HG03103 (cell line): Measurements from ENCODE around the gene HRAS.
A peak's percentile ranks its signal among the peaks of the same experiment; 100 is the strongest.

Experiments
- ATAC-seq: cut with Tn5 transposase; IDR thresholded peaks from one replicate; pipeline ENCODE4 v1.9.1; 2021; ENCODE audit warnings: low read depth; ENCODE audit not compliant: unreplicated experiment

HRAS gene

DNA sequence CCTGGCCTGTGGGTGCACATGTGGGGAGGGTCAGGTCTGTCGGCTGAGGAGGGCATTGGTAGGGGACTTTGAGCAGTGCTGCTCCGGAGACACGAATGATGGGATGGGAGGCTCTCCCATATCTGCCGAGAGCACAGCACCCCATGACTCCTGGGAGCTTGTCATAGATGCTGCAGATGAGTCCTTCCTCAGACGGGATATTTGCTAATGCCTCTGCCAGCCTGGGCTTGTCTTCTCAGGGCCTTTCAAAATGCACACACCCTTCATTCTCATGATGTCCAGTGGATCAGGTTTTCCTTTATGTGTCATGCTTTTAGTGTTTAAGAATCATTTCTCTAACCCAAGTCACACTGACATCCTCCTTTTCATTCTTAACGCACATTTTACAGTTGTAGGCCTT is 20.2 kb downstream of the HRAS start:
- ATAC-seq = no peak

DNA sequence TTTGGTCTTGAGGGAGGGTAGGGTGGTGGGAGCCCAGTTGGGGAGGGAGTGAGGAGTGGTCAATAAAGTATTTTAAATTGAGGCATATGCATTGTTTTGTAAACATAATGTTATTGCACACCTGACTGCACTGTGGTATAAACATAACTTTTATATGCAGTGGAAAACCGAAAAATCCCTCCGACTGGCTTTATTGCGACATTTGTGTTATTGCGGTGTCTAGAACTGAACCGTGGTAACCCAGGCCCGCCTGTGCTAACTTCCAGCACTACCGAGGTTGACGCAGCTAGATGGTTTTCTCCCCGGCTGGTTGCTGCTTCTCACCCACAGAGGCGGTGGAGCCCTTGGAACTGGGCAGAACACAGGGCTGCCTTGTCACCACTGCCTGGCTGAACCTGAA is 20.8 kb downstream of the HRAS start:
- no peak for ATAC-seq

DNA sequence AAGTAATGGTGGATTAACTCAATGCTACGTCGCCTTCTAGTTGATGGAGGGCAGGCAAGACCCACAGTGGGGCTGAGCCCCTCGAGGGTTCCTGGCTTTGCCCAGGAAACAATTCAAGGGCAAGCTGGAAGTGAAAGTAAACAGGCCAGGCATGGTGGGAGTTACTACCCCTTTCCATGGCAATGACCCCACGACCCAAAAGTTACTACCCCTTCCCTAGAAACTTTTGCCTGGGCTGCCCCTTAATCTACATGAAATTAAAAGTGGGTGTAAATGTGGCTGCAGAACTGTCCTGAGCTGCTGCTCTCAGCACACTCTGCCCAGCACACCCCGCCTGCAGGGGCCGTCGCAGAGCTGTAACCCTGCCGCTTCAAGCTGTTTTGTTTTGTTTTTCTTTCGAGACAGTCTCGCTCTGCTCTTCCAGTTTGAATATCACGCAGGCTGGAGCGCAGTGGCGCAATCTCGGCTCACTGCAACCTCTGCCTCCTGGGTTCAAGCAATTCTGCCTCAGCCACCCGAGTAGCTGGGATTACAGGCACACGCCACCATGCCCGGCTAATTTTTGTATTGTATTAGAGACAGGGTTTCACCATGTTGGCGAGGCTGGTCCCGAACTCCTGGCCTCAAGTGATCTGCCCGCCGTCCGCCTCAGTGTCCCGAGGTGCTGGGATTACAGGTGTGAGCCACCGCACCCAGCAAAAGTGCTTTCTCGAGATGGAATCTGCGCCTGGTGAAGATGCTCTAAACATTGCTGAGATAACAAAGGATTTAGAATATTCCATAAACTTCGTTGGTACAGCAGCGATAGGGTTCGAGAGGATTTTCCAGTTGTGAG is 22.4 kb downstream of the HRAS start:
- ATAC-seq = no peak

DNA sequence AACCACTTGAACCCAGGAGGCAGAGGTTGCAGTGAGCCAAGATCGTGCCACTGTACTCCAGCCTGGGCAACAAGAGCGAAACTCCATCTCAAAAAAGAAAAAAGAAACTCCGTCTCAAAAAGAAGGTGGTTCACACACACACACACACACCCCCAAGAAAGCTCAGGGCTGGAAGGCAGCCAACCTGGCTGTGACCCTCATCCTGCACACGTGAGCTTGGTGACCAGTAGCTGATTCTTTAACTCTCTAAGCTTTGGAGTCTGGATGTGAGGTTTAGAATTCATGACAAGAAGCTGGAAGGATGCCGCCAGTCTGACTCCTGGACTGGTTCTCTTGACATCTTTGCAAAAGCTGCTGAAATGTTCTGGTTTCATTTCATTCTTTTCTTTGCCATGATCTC is 26.4 kb downstream of the HRAS start:
- ATAC-seq = no peak

DNA sequence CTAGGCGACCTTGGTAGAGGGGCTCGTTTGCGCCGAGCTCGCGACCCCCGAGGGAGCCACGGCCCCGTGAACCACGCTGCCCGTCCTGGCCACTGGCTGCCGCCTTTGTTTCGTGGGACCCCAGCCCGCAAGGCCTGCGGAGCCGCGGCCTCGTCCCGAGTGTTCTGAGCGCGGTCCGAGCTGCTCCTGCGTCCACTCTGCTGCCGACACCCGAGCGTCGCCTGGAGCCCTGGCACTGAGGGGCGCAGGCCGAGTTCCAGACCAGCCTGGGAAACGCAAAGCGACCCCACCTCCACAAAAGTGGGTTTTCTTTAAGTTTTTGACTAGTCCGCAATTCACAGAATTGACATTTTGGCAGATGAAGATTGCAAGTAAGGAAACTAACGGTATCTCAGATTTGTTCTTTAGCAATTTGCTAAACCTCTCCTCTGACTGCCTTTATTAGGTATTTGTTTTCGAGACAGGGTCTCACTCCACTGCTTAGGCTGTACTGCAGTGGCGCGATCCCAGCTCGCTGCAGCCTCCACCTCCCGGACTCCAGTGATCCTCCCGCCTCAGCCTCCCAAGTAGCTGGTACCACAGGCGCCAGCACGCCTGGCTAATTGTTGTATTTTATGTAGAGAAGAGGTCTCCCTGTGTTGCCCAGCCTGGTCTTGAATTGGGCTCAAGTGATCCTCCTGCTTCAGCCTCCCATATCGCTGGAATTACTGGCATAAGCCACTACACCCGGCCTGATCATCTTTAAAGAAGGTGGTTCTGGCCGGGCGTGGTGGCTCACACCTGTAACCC is 27.5 kb downstream of the HRAS start:
- no peak for ATAC-seq

DNA sequence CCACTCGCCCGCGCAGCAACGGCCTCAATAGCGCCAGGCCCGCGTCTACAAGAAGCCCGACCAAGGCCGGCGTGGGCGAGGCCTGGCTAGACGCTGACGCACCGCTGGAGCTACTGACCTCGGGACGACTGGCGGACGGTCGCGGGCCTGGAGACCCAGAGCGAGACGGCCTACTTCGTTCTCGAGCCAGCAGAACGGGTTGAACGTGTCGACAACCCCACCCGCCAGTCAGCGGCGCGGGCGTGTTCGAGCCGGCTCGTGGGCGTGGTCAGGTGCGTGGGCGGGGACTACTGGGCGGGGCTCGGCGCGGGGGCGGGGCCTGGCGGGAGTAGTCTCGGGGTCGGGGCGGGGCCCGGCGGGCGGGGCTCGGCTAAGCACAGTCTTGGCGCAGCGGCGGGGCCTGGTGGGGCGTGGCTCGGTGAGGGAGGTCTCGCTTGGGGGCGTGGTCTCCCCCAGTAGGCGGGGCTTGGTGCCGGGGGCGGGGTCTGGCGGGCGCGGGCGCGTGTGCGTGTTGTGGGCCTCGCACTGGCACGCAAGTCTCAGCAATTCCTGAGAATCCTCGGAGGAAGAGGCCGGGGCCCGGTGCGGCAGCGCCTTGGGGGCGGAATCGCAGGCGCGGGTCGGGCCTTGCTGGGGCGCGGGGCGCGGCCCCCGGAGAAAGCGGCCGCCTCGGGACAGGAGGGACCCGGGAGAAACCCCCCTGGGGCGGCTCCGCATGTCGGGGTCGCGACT is 28.2 kb downstream of the HRAS start, which contains the start of gene RNH1:
TSS of gene RNH1 (minus strand) at position 248 of the 732 bp plus-strand sequence. CDS start 5,080 bp downstream, outside the sequence.
- peak; percentile 52 for ATAC-seq

DNA sequence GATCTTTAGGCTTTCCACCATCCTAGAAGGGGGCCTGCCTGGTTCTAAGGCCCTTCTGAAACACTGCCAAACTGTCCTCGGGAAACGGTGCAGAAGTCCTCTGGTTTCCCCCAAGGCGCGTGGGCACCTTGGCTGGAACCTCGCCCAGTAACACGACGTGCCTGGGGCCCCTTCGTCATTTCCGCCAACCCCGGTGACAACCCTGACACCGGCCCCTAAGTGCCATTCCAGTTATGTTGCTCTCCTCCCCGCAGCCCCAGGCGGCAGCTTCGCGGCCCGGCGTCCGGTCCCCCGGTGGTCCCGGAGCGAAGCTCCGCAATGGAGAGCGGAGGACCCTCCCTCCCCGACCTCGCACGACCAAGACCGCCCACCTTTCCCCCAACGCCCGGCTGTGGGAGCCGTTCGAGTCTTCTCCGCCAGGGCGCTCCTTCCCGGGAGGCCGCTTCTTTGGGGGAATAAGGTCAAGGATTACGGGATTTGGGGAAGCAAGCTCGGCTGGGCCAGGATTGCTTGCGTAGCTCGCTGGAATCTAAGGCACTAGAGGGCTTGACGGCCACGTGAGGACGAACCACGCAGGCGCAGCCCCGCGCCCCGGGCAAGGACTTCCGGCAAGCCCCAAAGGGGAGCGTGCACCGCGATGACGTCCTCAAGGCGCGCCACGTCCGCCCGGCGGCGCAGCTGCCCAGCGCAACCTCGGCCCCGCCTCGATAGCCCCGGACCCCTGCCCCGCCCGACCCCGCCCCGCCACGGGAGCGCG is 29.0 kb downstream of the HRAS start:
- ATAC-seq = peak; percentile 52

DNA sequence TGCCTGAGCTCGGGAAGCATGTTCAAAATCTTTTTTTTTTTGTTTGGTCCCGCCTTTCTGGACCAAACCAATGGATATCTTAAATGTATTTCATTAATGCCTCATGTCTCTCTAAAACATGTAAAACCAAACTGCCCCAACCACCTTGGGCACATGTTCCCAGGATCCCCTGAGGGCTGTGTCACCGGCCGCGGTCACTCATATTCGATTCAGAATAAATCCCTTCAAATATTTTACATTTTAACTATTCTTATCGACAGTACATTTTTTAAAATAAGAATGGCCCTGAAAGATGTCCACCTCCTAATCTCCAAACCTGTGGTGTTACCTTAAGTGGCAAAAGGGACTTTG is 30.4 kb downstream of the HRAS start:
- no peak for ATAC-seq

DNA sequence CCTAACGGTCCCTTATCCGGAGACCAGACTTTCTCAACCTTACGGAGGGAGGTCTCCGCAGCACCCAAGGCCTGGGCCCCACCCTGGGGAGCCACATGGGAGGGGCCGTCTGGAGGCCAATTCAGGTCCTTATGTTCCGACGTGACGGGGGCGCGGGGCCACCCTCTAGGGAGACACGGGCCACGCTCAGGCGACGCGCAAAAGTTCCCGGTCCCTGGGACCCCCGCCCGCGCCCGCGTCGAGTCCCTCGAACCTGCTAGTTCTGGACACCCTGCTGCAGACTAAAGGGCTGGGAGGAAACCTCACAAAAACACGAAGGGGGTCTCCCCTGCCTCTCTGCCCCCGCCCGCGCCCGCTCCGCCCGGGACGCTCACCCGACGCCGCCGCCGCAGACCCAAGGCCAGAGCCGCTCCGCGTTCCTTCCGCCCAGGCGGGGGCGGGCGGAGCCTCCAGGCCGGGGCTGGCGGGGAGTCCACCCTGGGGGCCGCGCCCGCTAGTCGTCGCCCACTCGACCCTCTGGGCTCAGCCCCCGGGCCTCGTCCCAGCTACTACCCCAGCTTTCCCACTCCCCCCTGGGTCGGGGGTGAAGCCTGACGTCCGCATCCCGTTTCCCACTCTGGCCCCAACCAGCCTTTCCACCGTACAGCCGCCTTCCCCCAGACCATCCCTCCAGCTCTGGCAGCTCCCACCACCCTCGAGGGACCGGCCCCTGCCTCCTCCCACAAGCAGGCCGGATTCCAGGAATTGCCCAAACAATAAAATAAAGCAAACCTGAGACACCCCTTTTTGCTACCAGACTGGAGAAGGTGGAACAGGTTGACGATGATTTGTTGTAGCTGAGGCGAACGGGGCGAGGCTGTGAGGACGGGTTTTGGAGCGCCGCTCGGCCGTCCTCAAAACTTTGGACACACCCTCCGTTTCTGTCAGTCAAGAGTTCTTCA is 31.1 kb downstream of the HRAS start:
- no peak for ATAC-seq

DNA sequence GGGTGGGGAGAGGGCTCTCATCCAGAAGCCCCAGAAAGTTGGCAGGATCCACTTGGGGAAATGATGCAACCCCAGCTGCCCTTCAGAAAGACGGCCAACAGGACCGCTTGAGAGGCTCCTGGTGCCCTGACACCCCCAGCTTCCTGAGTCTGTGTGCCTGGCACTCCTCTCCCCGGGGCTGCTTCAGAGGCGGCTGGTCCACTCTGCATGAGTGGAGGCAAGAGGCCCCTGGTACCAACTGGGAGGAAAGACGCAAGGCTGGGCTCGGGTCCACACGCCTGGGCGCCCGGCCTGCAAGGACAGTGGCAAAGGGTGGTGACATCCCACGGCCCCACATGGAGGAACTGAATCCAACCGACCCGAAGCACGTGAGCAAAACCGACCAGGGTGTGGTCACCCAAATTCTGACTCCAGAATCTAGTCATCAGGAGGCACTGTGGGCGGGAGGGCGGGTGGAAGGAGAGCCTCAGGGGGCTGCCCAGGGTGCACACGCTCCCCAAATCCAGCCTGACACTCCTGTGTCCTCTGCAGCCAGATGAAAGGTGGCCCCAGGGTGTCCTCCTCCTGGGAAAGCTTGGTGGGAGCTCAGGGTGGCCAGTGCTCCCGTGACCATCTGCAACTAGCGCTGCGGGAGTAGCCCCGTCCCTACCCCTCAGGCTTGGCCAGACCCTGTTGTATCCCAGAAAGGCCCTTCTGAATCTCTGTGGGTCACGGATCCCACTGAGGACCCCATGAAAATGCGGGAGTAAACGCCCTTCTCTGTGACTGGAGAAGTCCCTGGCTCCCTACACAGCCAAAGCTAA is 32.0 kb downstream of the HRAS start:
- ATAC-seq = no peak

DNA sequence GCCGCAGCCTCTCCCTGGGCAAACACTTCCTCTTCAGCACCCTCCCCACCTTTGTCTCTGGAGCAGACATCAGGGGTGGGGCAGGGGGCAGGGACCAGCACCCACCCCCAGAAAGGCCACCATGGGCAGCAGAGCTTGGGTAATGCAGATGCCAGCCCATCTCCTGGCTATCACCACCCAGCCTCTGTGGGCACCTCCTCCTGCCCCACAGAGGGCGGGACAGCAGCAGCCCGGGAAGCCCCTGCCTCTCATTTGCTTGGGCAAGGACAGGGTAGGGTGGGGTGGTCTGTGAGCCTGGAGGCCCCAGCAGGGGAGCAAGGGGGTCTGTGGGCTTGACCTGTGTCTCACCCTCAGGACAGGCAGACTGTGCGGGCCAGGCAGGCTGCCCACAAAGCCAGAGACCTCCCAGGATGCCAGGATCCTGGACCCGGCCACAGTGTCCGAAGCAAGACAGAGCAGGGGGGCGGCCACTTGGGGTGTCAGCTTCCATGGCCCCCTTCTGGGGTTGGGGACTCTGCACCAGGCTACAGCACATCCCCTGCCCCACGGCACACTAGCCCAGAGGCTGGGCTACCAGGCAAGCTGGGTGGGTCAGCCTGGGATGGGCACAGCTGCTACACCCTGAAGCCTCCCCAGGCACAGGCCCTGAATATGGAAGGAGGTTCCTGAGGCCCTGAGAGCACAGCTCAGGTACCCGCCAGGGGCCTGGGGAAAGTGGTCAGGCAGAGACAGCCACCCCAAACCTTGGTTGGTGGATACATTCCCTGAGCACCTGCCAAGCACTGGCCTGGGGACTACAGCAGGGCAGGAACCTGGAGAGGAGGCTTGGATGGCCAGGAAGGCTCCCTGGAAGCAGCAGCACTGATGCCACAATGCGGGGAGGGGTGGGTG is 32.8 kb downstream of the HRAS start:
- no peak for ATAC-seq

DNA sequence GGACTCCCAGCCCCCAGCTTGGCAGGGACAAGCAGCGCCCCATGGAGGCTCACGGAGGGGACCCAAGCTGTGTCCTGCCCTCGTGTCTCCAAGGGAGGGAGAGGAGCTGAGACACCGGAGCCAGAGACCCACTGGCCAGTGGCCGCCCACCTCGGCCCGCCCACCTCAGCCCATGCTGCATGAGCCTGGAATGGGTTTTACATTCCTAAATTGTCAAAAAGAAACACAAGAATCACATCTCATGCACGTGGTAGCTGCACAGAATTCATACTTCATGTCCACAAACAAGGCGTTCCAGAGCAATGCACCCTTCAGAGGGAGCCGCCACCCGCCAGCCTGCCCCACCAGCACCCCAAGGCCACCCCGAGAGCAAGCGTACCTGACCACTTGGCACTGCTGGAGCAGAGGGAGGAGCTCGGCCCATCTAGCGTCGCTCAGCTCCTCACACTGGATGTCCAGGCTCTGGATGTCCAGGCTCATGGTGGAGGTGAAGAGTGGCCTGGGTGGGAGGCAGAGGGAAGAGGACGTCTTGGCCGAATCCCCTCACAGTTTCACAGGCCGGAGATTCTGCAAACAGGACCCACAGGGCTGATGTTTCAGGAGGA is 33.6 kb downstream of the HRAS start:
- no peak for ATAC-seq

DNA sequence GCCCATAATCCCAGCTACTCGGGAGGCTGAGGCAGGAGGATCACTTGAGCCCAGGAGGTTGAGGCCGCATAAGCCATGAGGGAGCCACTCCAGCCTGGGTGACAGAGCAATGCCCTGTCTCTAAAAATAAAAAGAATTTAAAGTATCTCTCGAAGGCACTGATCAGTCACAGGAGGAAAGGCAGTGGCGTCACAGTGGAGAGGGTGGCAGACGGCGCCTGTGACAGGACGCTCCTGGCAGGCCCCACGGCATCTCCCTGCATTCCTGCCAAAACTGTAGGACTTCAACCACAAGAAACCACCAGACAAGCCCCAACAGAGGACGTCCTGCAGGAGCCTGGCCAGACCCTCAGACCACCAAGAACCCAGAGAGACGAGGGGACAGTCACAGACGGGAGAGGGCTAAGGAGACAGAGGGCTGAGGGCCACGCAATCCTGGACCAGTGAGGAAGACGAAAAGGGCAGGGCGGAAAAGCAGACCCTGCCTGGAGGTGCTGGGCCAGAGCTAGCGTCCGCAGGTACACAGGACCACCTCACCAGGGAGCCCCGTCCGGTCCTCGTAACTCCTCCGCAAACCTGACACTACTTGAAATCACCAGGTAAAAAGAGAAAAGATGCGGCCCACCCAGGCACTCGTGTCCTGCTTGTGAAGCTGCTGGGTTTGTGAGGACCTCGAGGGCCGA is 34.2 kb downstream of the HRAS start:
- no peak for ATAC-seq

DNA sequence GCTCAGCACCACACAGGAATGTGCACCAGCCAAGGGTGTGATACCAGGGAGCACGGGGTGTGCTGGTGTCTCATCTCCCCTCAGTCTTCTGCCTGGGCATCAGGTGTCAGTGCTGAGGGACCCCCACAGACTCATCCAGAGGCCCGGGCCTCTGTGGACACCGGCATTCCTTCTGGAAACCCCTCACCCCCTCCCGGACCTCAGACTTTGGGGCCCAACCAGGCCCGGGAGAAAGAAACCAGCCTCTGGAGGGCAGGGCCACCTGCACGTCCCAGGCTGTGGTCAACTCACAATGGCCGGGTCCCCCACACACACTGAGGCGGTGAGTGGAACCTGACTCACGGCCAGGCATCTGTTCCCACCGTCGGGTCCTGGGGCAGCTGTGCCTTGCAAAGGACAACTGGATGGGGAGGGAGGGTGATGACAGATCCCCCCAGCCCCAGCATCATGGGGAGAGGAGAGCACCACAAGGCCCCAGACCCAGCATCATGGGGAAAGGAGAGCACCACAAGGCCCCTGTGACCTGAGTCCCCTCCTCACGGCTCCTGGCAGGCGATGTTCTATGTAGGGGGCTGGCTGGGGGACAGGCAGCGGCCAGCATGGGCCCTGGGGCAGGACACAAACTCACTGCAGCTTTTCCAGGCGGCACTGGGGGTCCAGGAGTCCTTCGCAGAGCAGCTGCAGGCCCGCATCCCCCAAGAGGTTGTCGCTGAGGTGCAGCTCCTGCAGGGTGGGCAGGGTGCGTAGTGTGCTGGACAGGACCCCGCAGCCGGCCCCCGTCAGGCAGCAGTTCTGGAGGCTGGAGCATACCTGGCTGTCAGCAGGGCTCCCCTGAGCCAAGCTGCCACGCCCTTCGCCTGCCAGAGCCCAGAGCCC is 35.9 kb downstream of the HRAS start:
- ATAC-seq = no peak

DNA sequence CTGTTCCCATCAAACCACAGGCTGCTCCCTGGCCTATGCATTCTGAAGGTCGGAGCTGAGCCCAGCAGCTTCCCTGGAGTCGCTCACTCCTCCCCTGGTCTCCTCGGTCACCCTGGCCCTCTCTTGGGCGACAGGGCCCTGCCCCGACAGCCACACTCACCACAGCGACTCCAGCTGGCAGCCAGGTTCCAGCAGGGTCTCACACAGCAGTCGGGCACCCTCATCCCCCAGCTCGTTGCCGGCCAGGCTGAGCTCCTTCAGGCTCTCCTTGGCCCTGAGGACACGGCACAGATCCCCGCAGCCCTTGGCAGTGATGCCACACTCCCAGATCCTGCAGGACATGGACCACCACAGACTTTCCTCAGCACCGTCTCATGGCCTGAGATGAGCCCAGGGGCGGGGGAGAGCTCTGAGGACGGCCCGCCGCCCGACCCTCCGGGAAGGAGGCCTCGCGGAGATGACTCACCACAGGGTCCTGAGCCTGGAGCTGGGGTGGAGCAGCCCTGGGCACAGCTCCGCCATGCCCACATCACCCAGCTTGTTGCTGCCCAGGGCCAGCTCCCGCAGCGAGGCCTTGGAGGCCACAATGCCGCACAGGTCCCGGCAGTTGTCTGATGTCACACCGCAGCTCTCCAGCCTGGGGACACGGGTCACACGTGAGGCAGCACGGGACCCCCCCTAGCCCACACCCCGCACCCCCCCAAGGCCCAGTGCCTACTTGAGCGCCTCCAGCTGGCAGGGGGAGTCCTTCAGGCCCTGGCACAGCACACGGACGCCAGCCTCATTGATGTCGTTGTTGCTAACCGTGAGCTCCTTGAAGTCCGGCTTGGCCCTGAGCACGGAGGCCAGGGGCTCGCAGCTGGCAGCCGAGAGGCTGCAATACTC is 36.8 kb downstream of the HRAS start:
- ATAC-seq = no peak
